SU-DHL-6 (cell line): Measurements from ENCODE around the gene CHN1.

Source experiments
- H2AFZ ChIP-seq: fragments of 200-600 bp; sonication (generic); 2 replicates; pipeline ENCODE4 v1.6.1; 2014; ENCODE audit warnings: low read depth, mild to moderate bottlenecking, moderate library complexity, mixed read lengths, antibody characterized with exemption, low read length; ENCODE audit not compliant: severe bottlenecking
- H3F3A ChIP-seq: fragments of 200-600 bp; shearing (Covaris generic); 2 replicates; pipeline ENCODE4 v1.6.0; 2016; ENCODE audit warnings: antibody characterized with exemption, mild to moderate bottlenecking; ENCODE audit not compliant: insufficient read depth
- H3K27ac ChIP-seq: fragments of 200-600 bp; sonication (generic); 2 replicates; pipeline ENCODE4 v1.5.1; 2016; ENCODE audit warnings: low read depth, mild to moderate bottlenecking, low read length, moderate library complexity, mixed read lengths
- H3K27me3 ChIP-seq: fragments of 200-600 bp; sonication (generic), shearing (Covaris generic); 2 replicates; pipeline ENCODE4 v1.6.0; 2014; ENCODE audit warnings: mild to moderate bottlenecking, low read length
- H3K36me3 ChIP-seq: fragments of 200-600 bp; sonication (generic); 2 replicates; pipeline ENCODE4 v1.6.1; 2014; ENCODE audit warnings: mild to moderate bottlenecking, low read length, mixed read lengths
- H3K4me2 ChIP-seq: fragments of 300-600, 200-600 bp; shearing (Covaris generic), sonication (generic); 2 replicates; pipeline ENCODE4 v1.6.0; 2014; ENCODE audit warnings: low read length, low read depth, mild to moderate bottlenecking; ENCODE audit not compliant: poor library complexity, severe bottlenecking
- H3K4me3 ChIP-seq: fragments of 200-600 bp; sonication (generic); 2 replicates; pipeline ENCODE4 v1.5.1; 2014; ENCODE audit warnings: antibody characterized with exemption, low read length, mild to moderate bottlenecking, mixed read lengths; ENCODE audit not compliant: insufficient read depth, poor library complexity, severe bottlenecking
- H3K79me2 ChIP-seq: fragments of 200-600 bp; sonication (generic); 2 replicates; pipeline ENCODE4 v1.6.1; 2014; ENCODE audit warnings: mild to moderate bottlenecking, low read length, moderate library complexity; ENCODE audit not compliant: insufficient read depth
- H3K9ac ChIP-seq: fragments of 200-600 bp; sonication (generic); 2 replicates; pipeline ENCODE4 v1.7.0; 2014; ENCODE audit warnings: mild to moderate bottlenecking, low read length
- H3K9me2 ChIP-seq: fragments of 200-600 bp; sonication (generic); replicated peaks from 2 replicates; pipeline ENCODE4 v1.6.1; 2014; ENCODE audit warnings: low read length; ENCODE audit not compliant: insufficient read depth
- H3K9me3 ChIP-seq: fragments of 200-600 bp; sonication (generic); 2 replicates; pipeline ENCODE4 v1.6.1; 2014; ENCODE audit warnings: low read length, mixed read lengths; ENCODE audit not compliant: insufficient read depth
- H4K20me1 ChIP-seq: fragments of 200-600 bp; sonication (generic); 2 replicates; pipeline ENCODE4 v1.6.1; 2014; ENCODE audit warnings: low read depth, mild to moderate bottlenecking, antibody characterized with exemption, low read length, moderate library complexity, mixed read lengths
- CTCF ChIP-seq: fragments of 200-600 bp; sonication (generic); IDR thresholded peaks from one replicate; pipeline ENCODE4 v1.5.1; 2017; ENCODE audit warnings: antibody characterized with exemption, mild to moderate bottlenecking, low read length, moderate library complexity; ENCODE audit not compliant: insufficient read depth, poor library complexity, severe bottlenecking
- EZH2phosphoT487 ChIP-seq: fragments of 200-600 bp; sonication (generic), shearing (Covaris generic); conservative IDR thresholded peaks from 2 replicates; pipeline ENCODE4 v1.6.1; 2018; ENCODE audit warnings: mild to moderate bottlenecking, antibody characterized with exemption, low read length, moderate library complexity, mixed read lengths

CHN1 gene

GRCh38 chr2:174824068-174824467, 181.1 kb downstream of the CHN1 start:
- H3K9me2 ChIP-seq, result no peaks in the 10 kb centered on the region
- no peak overlapping the region for H2AFZ ChIP-seq
- H3K79me2 ChIP-seq, result no peaks in the 10 kb centered on the region
- TF ChIP-seq CTCF, result no peak
- no peak for TF ChIP-seq EZH2phosphoT487
- H3K9ac ChIP-seq, result no peak overlapping the region
- H3K4me3 ChIP-seq, result no peak overlapping the region
- no peaks in the 10 kb centered on the region for H3K27me3 ChIP-seq
- no peaks in the 10 kb centered on the region for H4K20me1 ChIP-seq
- no peak overlapping the region for H3K27ac ChIP-seq
- no peak overlapping the region for H3K4me2 ChIP-seq
- no peaks in the 10 kb centered on the region for H3K36me3 ChIP-seq
- no peaks in the 10 kb centered on the region for H3K9me3 ChIP-seq
- no peaks in the 10 kb centered on the region for H3F3A ChIP-seq

GRCh38 chr2:174821628-174822027, 183.6 kb downstream of the CHN1 start:
- Histone ChIP-seq H3K4me2 (no peak overlapping the region), H3K9ac (no peak overlapping the region), H3K27ac (no peak overlapping the region), H3K9me3 (no peaks in the 10 kb centered on the region), H3F3A (no peaks in the 10 kb centered on the region), H4K20me1 (no peaks in the 10 kb centered on the region), H3K9me2 (no peaks in the 10 kb centered on the region), H3K27me3 (no peaks in the 10 kb centered on the region), H3K4me3 (no peak overlapping the region), H2AFZ (no peak overlapping the region), H3K36me3 (no peaks in the 10 kb centered on the region), H3K79me2 (no peaks in the 10 kb centered on the region)
- TF ChIP-seq CTCF (no peak), EZH2phosphoT487 (no peak)

GRCh38 chr2:174820361-174820760, 184.8 kb downstream of the CHN1 start:
- no peak overlapping the region for H3K4me3 ChIP-seq
- H3K27ac ChIP-seq, result no peak overlapping the region
- H3K4me2 ChIP-seq, result no peak overlapping the region
- H4K20me1 ChIP-seq, result no peaks in the 10 kb centered on the region
- H3K79me2 ChIP-seq, result no peaks in the 10 kb centered on the region
- H3K27me3 ChIP-seq, result no peaks in the 10 kb centered on the region
- H2AFZ ChIP-seq, result no peak overlapping the region
- no peak overlapping the region for H3K9ac ChIP-seq
- H3K9me3 ChIP-seq, result no peaks in the 10 kb centered on the region
- H3K9me2 ChIP-seq, result no peaks in the 10 kb centered on the region
- TF ChIP-seq EZH2phosphoT487 (no peak), CTCF (no peak)
- H3F3A ChIP-seq, result no peaks in the 10 kb centered on the region
- no peaks in the 10 kb centered on the region for H3K36me3 ChIP-seq

- H3K4me3 ChIP-seq, result no peak overlapping the region
- no peaks in the 10 kb centered on the region for H3K9me3 ChIP-seq
- H3K4me2 ChIP-seq, result no peak overlapping the region
- no peaks in the 10 kb centered on the region for H3K27me3 ChIP-seq
- no peak overlapping the region for H3K27ac ChIP-seq
- H4K20me1 ChIP-seq, result no peaks in the 10 kb centered on the region
- H3K9ac ChIP-seq, result no peak overlapping the region
- no peaks in the 10 kb centered on the region for H3K36me3 ChIP-seq
- no peak overlapping the region for H2AFZ ChIP-seq
- H3K9me2 ChIP-seq, result no peaks in the 10 kb centered on the region
- no peaks in the 10 kb centered on the region for H3K79me2 ChIP-seq
- H3F3A ChIP-seq, result no peaks in the 10 kb centered on the region
- TF ChIP-seq EZH2phosphoT487, result no peak
- no peak for TF ChIP-seq CTCF
Measured at GRCh38 chr2:174815526-174815925, 189.7 kb downstream of the CHN1 start.
